H4 (cell line): ENCODE results near the gene NTN1. TPM values are rescaled to one million over a fixed set of nuclear protein-coding genes. Genes with fewer than 3 reads are reported as not detected.

Experiments used
- DNase-seq: peaks from one replicate; pipeline ENCODE4 v3.0.0-alpha.2; 2015; ENCODE audit warnings: low spot score
- total RNA-seq: library from RNA; depleted of rRNA; stranded (reverse); fragments of >200 nt; shearing (Covaris generic); gene quantifications from 2 replicates; pipeline ENCODE4 v1.2.3, GENCODE V29; 2014

Gene NTN1
- total RNA-seq, 1 experiment from 2014 or later = 2.0 TPM

DNA sequence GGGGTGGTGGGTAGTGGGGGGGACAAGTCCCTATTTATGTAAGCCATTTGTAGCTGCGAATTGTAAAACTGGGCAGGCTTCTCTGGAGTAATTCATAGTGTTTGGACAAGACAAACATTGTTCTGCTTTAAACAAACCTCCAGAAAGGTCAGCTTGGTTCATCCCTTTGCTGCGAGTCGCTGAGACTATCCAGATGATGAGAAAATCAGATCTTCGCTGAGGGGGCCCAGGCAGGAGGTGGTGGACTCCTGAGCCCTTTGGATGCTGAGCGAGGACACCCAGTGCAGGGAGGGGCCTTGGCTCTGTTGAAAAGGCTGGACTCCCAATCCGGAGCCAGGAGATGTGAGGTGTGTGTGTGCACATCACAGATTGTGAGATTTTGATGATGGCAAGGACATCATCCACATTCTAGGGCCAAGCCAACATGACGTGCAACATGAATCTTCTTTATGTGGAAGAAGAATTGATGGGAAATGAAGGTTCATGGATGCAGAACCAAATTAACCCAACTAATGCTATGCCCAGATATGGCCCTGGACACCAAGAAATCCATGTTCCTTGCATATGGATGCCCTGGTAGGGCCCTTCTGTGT, 15.0 kb upstream of the NTN1 start:
- DNase-seq = no peak

DNA sequence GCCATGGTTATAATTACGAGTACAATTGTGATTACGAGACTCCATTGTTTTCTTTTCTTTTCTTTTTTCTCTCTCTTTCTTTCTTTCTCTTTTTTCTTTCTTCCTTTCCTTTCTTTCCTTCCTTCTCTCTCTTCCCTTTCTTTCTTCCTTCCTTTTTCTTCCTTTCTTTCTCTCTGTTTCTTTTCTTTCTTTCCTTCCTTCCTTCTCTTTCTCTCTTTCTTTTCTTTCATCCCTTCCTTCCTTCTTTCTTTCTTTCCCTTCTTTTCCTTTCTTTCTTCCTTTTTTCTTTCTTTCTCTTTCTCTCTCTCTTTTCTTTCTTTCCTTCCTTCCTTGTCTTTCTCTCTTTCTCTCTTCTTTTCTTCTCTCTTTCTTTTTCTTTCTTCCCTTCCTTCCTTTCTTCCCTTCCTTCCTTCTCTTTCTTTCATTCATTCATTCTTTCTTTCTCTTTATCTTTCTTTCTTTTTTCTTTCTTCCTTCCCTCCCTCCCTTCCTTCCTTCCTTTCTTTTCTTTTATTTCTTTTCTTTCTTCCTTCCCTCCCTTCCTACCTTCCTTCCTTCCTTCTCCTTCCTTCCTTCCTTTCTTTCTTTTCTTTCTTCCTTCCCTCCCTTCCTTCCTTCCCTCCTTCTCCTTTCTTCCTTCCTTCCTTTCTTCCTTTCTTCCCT, 14.1 kb upstream of the NTN1 start:
- no peak for DNase-seq

DNA sequence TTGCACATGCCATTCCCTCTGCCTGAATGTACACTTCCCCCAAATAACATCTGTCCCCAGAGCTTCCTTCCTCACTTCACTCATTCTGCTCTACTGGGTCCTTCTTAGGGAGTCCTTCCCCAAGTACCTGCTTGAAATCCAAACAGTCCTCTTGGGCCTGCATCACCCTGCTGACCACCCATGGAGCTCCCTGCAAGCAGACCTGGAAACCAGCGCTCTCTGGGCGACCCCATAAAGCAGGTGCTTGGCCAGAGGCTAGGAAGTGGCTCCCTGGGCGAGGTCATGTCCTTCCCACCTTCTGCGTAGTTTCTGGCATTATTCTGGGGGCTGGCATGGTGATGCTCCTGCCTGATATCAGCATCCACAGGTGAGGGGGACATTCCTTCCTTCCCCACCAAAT, 12.2 kb upstream of the NTN1 start:
- no peak for DNase-seq

DNA sequence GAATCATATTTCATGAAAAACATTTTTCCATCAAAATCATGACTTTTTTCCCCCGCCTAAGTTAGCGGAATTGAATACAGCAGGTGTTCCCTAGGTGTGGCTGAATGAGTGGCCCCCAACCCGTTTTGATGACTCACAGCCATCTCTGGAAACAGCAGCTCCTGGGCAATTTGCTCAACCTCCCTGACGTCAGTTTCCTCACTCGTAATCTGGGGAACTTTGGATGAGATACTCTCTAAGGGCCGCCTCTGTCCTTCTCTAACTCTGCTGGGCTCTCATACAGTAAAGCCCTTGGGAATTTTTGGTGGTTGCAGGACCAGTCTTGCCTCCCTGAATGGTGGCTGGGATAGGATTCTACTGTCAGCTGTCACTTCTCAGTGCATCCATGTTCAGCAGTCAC, 11.6 kb upstream of the NTN1 start:
- DNase-seq = no peak

DNA sequence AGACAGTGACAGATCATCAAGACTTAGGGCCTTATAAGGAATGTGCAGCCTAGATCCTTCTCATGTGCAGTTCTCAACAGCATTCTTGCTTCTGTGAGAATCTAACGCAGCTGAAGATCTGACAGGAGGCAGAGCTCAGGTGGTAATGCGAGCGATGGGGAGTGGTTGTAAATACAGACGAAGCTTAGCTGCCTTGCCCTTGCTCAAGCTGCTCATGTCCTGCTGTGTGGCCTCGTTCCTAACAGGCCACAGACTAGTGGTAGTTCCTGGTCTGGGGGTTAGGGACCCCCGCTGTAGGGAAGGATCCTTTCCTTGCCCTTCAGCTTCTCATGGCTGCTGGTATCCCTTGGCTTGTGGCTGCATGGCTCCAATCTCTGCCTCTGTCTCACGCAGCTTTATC, 10.3 kb upstream of the NTN1 start:
- DNase-seq = no peak

DNA sequence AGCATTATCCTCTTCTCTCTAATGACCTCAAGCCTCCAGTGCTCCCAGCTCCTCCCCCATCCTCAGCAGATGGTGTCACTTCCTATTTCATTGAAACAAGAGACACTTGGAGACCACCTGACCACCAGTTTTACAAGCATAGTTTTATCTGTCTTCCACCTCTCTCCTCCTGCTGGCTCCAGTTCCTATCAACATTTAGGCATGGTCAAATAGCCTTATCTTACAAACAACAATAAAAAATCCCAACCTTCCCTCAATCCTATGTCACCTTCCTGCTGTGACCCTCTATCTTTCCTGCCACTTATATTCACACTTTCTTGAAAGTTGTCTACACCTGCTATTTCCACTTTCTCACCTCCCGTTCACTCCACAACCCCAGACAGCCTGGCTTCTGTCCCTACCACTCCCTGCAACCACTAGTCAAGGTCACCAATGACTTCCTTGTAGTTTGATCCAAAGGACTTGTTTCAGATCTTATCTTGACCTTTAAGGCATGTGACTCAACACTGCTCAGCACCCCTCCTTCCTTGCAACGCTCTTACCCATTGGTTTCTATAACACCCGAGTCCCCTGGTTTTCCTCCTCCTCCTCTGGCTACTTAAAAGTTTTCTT, 4.3 kb upstream of the NTN1 start:
- DNase-seq = no peak

DNA sequence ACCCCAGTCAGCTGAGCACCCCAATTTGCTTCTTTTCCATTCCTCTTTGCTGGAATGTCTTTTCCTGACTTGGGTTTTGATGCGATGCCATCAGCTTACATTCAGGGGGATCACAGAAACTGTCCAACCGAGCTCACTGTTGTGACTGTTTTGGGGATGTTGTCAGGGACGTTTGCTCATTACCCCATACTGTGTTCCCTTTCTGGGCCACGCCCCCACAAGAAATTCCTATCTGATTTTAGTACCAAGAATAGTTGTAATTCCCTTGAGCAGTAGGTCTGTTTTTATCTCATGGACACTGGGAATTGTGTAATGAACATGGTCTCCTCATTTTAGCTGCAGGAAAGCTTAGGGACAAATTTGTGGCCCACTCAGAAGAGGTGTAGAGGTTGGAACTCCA, 2.6 kb upstream of the NTN1 start:
- no peak for DNase-seq

DNA sequence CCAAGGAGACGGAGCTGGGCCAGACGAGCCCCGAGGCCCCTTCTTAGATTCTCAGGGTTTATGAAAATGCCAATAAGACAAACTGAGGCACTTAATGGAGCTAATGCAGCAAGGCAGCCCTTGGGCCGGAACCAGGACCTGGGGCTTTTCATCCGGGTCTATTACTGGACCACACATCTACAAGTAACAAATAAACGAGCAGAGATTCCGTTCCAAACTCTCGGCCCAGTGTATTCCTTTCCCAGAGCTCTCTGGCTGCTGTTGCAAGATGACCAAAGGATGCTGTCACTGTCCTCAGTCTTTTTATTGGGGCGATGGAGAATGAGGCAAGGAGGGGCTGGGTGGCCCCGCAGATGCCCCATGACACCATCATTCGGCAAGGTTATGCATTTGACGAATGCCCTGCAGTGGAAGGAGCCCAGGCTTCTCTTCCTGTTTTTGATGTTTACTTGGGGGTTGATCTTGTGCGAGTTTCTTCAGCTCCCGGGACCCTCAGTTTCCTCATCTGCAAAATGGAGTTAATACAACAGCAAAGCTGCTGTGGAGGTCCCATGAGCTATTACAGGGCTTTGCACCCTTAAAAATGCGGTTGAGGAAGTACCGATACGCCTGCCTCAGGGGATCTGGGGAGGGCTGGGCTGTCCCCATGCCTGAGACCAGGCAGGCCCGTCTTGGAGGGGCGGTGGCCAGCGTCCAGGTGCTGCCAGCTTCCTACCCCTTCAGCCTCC, 1.1 kb upstream of the NTN1 start:
- no peak for DNase-seq

DNA sequence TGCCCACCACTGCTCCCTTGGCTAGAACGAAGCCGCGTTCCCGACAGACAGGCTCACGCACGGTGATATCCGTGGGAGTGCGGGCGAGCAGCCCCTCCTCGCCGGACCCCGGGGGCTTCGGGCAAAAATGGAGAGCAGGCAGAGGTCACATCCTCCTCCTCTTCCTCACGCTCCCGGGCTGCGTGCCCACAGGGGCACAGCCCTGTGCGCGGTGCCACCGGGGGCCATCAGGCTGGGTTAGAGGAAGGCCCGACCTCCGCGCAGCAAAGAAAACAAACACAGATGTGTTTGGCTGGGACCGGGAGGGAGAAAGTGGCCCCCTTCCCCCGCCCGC, 519 bp upstream of the NTN1 start:
- no peak for DNase-seq

DNA sequence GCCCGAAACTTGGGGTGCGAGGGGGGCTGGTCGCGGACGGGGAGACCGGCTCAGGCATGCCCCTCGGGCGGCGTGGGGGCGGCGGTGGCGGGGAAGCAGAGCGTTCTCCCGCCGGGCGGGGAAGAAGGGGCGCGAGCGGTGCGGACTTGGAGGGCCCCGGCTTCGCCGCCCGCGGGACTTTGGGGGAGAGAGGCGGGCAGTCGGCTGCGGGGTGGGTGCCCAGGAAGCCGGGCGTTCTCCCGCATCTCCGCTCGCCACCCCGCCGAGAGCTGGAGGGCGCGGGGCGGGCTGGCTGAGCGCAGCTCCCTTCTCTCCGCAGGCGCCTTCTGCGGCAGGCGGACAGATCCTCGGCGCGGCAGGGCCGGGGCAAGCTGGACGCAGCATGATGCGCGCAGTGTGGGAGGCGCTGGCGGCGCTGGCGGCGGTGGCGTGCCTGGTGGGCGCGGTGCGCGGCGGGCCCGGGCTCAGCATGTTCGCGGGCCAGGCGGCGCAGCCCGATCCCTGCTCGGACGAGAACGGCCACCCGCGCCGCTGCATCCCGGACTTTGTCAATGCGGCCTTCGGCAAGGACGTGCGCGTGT, 772 bp downstream of the NTN1 start:
- DNase-seq = no peak

DNA sequence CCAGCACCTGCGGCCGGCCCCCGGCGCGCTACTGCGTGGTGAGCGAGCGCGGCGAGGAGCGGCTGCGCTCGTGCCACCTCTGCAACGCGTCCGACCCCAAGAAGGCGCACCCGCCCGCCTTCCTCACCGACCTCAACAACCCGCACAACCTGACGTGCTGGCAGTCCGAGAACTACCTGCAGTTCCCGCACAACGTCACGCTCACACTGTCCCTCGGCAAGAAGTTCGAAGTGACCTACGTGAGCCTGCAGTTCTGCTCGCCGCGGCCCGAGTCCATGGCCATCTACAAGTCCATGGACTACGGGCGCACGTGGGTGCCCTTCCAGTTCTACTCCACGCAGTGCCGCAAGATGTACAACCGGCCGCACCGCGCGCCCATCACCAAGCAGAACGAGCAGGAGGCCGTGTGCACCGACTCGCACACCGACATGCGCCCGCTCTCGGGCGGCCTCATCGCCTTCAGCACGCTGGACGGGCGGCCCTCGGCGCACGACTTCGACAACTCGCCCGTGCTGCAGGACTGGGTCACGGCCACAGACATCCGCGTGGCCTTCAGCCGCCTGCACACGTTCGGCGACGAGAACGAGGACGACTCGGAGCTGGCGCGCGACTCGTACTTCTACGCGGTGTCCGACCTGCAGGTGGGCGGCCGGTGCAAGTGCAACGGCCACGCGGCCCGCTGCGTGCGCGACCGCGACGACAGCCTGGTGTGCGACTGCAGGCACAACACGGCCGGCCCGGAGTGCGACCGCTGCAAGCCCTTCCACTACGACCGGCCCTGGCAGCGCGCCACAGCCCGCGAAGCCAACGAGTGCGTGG, 1.5 kb downstream of the NTN1 start:
- no peak for DNase-seq

DNA sequence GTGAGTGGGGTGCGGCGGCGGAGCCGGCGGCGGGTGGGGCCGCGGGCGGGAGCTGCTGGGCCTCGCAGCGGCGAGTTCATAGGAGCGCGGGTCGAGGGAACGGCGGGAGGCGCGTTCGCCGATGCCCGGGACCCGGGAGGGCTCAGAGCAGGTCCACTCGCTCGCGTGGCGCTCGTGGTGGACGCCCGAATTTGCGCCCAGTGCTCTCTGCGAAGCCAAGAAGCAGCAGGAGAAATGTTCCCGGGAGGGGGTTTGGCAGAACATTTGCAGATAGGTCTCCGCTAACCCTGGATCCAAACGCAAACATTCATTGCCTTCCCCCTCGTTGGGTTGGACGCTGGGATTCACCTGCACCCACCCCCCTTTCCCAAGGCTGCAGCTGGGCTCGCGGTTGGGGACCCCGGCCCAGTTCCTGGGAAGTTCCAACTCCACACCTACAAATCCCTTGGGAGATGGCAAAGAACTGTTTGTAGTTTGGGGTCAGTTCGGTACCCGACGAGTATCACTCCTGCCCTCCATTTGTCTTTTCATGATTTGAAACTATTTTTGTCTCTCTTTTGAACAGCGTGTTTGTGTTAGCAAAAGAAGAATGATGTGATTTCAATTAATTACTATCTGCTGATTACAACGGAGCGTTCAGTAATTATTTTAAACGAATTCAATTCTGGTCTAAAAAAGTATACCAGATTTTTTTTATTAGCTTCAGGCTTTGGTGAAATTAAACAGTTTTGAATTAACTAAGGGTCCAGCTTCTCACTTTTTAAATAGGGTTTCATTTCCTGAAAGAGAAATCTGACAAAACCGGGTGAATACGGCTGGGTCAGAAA, 2.3 kb downstream of the NTN1 start:
- no peak for DNase-seq

DNA sequence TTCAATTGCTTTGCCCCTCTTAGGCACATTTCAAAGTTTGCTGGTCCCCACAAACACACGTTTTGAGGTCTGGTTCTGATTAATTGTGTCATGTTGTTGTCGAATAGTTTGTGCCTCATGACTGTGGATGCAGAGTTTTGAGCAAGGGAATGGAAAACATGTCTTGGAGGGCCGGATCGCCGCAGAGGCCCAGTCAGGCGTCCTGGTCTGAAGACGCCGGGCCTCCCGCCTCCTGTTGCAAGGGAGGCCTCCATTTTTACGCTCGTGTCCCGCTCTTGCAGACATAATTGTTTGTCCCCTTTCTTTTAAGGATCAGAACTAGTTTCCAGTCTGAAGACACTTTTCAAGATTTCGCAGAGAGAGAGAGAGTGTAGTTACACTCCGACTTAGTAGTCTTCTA, 3.2 kb downstream of the NTN1 start:
- no peak for DNase-seq

DNA sequence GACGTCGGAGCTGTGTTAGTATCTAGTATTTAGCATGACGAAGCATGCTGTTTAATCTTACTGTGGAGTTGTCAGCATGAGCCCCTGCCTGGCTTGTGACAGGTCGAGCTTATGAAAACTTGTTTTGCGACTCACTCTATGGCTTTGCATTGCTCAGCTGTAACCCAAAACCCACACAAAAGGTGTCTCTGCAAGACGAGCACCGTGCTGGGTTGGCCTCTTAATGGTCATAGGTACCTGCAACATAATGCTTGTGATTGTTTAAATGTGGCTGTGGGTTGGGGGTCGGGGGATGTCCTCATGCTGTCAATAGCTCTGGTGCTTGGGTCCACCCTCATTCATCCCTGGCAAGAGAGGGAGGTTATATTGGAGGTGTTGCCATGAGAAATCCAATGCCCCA, 5.4 kb downstream of the NTN1 start:
- no peak for DNase-seq

DNA sequence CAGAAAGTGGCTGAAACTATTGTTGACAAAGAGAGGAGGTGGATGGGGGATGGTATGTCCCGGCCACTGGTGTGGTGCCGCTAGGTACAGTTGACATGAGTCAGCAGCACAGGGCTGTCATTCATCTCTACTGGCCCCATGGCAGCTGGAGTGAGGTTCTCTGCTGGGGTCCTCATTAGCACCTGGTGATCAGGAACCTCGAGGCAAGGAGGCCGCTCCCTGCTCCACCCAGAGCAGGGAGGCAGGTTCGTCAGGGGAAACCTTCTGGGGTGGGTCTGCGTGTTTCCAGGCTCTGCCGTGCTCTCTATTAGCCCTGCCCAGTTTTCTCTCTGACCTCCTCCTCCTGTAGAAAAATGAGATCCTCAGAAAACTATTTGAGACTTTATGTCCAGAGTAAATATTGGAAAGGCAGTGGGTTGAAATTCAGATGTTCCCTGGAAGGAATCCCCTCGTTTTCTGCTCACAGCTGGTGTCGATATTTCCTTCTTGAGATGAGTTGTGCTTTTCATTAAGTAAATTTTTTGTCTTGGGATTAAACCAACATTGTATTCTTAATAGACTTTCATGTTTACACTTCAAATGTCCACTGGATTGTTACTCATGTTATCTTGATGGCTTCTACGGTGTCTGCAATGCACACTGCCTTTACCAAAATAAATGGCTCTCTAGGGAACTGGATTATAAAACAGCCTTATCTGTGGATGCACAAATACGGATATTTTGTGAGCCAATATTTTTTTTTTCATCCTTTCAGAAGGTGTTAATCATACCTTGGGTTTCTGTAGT, 7.1 kb downstream of the NTN1 start:
- no peak for DNase-seq

DNA sequence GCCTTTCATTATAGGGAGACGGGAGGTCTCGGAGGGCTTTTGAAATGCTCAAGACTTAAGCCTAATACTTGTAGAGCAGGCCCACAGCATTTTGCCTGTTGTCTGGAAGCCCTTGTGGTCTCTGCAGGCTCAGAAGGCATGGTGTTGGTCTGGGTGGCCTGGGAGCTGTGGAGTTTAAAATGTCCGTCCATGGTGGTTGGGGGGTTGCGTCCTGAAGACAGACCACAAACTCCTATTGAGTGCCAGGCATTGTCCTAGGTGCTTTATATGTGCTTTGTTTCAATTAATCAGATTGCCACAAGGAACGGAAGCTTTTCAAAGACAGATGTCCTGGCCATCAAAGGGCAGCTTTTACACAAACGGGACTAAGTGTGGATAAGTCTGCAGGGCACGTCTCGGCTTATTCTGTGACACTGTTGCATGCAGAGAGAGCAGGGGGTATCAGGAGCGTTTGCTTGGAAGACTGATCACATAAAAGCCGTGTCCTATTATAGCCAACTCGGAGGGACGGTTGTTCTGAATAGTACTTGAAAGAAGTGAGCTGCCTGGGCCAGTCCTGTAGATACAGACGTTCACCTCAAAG, 7.8 kb downstream of the NTN1 start:
- DNase-seq = no peak

DNA sequence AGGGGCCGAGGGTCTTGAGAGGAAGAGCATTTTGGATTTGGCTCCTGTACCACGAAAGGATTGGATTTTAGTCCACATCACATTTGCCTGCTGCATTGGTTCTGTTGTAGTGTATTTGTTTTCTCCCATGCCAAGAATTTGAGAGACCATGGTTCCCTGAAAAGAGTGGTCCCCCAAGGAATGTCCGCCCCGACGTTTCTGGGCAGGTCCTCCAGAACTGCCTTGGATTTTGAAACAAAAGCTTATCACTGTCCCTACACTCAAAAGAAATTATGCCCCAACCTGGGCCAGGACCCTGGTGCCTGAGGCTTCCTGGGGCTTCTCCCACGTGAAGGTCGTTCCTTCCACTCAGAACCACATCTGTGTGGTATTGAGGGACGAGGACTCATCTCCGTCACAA, 10.8 kb downstream of the NTN1 start:
- no peak for DNase-seq

DNA sequence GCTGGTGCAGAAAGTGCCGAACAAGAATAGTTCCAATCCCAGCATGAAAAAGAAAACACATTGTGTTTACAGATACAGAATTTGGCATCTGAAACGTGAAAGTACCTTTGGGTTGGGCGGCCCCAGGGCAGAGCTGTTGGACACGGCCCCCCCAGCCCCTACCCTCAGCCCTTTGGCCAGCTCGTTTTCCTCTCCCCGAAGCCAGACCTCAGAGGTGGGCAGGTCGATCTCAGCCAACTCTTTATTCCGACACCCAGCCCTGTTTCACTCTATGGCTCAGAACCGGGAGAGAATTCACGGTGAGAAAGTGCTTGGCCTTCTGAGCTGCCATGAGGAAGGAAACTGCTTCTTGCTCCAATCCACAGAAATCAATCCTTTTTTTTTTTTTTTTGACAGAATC, 11.3 kb downstream of the NTN1 start:
- no peak for DNase-seq

DNA sequence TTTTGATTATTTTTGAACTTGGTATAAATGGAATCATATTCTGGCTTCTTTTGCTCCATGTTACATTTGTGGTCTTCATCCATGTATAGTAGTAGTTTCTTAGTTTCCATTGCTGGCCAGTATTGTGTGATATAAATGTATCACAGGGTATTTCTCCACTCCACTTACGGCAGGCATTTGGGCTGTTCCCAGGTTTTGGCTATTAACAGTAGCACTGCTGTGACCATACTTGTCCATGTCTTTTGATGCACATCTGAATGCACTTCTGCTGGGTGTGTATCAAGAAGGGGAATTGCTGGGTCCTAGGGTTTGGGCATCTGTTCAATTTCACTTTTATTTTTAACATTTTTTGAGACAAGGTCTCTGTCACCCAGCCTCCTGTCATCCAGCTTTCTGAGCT, 13.9 kb downstream of the NTN1 start:
- no peak for DNase-seq

DNA sequence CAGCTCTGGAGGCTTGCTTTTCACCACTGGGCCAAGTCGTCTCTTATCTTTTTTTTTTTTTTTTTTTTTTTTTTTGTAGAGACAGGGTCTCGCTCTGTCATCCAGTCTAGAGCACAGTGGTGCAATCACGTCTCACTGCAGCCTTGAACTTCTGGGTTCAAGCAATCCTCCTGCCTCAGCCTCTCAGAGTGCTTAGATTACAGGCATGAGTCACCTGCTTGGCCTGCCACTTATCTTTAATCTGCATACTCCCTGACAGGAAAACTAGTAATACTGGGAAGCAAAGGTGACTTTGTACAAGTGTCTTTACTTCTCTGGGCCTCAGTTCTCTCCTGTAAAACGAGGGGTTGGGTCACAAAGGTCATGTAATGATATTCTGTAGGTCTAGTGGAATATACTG, 15.0 kb downstream of the NTN1 start:
- DNase-seq = no peak
